Activated CD8-positive, alpha-beta memory T cell treated with anti-CD3 and anti-CD28 coated beads, Interleukin-2, amount 50 U/mL, for 1 hour (primary cell): Measurements from ENCODE around the gene TRDMT1.

Experiments
- DNase-seq: peaks from one replicate; pipeline ENCODE4 v3.0.0-alpha.2; 2020; ENCODE audit errors: extremely low read depth

TRDMT1 gene

DNA sequence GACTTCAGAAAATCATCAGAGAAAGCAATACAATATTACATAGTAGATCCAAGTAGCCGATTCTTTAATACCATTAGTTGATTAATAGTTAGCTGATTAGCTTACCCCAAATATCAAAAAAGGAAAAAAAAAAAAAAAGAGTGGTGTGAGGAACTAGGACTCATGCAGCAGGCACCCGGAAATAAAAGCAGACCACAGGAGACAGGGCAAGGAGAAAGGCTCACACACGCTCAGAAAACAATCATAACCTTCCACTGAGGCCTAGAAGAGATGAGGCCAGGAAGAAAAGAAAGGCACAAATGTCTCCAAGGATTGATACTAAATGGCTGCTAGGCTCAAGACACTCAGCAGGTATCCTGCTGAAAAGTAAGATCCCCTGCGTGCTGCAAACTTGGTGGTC lies 25.9 kb downstream of the TRDMT1 start:
- no peak for DNase-seq

DNA sequence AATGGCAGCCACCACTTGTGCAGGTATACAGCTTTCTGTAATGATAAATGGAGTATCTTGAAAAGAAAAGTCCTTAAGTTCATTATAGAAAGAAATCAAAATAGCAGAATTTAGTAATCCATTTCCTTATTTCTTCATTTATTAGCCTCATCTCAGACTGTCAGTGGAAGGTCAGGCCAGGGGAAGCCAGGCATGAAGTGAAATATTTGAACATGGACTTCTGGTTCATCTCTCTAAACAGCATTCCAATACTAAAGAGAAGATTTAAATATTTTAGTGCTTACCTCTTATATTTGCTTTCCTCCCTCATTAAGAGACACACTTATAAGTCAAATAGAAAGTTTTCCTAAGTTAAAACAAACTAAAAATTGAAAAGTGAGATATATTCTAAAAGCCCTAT lies 26.8 kb downstream of the TRDMT1 start:
- no peak for DNase-seq

DNA sequence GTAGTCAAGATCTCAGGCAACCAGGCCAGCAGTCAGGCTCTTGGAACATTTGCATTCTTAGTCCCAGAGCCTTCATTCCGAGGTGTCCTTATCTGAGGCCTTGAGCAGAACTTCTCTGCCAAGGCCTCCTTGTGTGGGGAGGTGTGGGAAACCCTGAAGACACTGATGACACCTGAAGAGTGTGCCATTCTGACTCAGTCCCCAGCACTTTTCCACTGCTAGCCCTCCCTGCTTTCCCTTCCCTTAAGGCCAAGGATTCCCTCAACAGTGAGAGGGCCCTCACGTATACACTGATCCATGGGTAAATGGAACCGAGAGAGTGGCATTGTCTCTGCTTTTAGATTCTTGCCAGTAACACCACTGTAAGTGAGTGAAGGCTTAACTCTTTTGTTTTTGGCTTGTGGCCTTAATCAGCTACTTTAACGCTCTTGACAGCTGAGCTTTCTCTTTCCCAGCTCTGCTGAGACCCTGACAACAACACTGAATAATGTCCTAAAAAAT lies 30.3 kb downstream of the TRDMT1 start:
- DNase-seq: no peak

DNA sequence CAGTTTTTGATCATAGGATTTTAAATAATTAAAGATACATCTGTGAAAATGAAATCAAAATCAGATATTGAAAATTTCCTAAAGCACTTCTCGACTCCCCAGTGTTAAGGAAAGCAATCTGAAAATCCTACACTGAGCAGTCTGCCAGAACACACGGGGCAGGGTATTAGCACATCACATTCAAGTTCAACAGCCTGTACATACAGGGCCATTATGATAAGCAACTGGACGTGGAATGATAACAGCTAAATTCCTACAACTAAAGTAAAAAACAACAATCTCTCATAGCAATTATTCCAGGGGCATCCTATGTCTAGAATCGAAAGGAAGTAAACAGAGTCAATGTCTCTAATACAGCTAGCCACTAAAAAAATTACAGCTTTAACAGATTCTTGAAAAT lies 31.7 kb downstream of the TRDMT1 start:
- no peak for DNase-seq

DNA sequence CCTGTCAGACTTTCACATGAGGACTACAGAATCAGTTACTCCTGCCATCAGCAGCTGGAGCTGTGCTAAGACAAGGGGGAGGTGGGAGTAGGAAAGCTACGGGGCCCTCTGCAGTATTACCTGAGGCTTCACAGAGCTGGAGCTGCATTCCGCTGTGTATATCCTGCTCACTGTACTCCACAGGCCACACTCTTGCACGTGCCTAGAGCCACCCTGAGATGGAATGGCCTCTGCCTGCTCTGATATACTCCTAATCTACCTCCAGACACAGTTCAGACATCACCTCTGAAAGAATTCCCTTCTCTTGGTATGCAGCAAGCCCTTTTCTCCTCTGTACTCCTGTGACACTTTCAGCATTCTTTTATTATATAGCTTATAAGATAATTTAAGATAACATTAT lies 34.8 kb downstream of the TRDMT1 start:
- no peak for DNase-seq

DNA sequence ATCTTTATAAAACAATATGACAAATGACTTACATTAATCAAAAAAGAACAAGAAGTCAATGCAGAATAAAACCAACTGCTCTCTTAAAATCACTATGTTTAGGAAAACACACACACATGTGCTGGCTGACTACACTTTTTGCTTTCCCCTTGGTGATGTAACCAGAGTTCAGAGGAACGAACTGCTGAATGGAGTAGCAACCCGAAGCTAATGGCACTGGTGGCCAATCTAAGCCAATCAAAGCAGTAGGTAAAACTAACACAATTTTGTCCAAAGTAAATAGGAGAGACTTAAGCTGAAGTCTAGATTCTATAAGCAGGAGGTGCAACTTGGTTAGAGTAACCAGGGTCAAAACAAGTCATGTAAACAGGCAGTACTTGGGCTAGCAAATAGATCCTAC lies 38.6 kb downstream of the TRDMT1 start:
- DNase-seq: no peak

DNA sequence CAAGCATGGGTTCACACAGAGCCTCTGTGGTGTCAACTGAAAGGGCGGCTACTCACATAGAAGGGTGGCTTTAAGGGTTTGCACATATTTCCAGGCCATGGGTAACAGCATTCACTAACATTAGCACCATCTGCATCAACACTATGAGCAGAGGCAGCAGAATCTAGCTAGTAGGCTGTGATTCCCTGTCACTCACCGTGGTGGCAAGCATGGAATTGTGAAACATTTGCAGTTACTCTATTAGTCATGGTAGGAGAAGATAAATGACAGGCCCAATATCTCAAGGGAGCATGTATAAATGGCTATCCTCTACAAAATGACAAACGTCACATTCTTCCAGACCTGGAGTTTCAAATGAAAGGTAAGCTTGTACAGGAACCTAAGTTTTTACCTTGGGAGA lies 39.7 kb downstream of the TRDMT1 start:
- DNase-seq: no peak

DNA sequence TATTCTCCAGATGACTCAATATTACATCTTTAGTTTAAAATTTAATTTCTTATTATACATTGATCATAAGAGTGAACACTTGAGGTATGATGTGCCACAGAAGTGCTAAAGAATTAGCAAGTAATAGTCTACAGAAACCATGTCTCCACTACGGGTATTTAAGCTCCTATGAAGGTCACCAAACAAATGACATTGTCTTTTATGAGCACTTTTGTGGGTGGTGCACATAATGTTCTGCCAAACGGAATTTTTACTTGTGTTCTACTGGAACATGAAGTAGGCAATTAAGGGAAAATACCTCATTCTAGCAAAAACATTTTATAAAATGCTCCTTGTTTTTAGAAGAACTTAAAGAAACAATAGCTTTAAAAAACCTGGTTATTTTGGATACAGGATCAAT lies 44.4 kb downstream of the TRDMT1 start:
- no peak for DNase-seq

DNA sequence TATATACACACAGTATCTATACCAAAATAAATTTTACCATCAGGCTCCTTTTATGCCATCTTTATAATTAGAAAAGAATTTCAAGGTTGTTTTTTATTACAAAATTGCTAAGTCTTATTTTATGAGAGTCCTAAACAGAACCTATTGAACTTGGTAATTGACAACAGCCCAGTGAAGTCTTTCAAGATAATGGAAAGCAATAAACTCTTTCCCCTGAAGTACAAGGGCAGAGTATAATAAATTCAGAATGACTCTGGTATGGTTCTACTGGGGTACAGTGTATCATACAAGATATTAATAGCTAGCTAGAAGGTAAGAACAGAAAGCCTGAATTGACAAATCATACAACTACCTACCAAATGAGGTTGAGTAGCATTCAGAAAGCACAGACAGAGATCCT lies 45.6 kb downstream of the TRDMT1 start:
- DNase-seq: no peak

DNA sequence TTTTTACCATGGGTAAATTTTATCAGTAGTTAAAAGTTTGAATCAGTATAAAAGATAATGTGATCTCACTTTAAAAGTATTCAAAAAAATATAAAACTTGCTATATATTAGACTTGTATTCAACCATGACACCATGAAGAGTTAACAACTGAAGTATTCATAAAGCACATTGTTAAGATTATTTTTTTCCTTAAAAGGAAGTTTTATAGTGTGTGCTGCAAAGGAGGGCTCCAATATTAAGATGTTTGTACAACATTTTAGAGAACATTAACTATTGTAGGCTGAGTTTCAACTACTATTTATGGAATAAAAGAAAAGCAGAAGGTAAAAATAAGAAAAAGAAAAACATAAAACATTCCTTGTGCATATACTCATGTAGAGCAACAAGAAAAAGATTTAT lies 47.4 kb downstream of the TRDMT1 start:
- no peak for DNase-seq

DNA sequence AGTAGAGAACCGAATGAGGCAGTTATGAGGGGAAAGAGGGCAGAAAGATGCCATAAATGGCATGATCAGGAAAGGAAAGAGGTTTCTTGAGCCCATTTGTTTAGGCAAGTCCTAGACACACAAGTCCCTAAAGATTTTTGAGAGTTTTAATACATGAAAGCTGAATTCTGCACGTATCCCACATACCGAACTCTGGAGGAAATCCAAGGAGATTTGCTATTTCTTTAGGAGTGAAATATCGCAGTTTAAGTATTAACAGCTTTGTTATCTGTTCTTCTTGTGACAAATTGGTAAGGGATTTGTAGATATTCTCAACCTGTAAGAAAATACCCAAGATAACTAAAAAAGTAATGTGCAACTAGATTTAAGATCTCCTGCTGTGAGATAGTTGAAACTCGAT lies 48.2 kb downstream of the TRDMT1 start:
- no peak for DNase-seq

DNA sequence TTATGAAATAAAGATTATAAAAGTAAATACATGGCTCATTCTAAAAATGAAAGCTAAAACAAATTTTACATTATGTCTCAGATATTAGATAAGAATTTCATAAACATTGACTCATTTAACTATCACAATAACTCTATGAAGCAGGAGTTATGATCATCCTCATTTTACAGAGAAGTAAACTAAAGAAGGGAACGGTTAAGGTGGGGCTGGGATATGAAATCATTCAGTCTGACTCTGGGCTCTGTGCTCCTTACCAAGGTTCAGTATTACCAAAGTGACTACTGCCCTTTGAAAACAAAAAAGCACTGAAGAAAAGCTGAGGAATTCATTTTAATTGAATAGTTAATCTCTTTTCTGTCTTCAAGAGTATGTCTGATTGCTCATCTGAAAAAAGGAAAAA lies 49.8 kb downstream of the TRDMT1 start:
- DNase-seq: no peak

DNA sequence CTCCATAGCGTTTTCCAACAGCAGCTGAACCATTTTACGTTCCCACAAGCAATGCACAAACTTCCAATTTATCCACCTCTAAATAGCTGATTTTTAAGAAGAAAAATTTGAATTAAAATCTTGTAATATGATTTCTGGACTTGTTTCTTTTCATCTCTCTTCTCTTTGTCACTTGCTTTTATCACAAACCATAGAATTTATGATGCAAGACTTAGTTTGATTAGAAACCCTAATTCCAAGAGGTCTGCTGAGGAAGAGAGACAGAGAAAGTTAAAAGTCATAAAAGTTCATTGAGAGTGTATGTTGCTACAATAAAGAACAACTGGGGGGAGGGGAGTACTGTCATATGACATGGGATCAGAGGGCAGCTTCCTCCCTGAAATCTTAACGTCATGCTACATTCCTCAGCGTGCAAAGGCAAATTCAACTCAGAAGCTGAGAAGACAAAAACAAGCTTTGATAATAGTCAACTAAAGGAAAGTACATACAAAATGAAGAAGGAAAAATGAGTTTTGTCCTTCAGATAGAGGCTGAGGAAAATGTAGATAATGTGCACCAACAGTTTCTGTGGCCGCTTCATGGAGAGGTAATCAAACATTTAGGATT lies 53.5 kb downstream of the TRDMT1 start:
- no peak for DNase-seq

DNA sequence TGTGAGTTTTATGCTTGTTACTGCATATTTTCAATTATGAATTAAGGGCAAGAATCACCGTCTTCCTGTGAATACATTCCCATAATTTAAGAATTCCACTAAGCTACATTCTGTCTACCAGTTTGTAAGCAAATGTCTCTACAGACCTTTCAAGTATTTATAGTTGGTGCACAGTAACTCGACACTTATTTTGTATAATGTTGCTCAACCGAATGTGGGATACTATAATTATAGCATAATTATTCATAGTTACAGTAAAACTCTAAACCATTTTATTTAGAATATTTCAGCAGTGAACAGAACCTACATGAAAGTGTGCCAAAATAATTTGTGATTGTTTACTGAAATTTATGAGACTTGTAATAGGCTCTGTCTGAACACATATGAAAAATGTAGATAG lies 54.6 kb downstream of the TRDMT1 start:
- DNase-seq: no peak

DNA sequence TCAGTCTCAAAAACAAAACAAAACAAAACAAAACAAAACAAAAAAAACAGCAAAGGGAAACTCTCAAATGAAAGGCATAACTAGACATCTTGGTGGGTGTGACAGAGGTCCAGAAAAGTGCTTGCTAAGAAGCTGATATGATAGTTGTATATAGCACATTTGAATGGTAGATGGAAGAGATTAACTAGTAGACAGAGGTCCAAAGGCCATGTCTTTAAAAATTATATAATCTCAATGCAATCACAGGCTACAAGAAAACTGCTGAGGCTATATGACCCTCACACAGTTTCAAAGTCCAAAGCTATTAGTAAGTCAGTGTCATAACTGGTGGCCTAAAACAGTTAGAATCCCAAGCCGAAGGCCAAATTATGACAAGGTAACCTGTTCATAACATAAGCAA lies 56.2 kb downstream of the TRDMT1 start:
- DNase-seq: no peak

DNA sequence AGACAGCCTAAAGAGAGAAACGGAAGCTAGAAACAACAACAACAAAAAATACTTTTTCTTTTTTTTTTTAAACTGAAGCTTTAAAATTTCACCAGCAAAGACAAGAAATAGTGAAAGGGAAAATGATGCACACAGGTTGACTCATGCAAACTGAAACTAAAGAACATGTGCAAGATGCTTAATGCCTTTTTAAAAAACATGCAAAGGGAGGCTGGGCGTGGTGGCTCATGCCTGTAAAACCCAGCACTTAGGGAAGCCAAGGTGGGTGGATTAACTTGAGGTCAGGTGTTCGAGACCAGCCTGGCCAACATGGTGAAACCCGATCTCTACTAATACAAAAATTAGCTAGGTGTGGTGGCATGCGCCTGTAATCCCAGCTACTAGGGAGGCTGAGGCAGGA lies 56.7 kb downstream of the TRDMT1 start:
- DNase-seq: no peak

DNA sequence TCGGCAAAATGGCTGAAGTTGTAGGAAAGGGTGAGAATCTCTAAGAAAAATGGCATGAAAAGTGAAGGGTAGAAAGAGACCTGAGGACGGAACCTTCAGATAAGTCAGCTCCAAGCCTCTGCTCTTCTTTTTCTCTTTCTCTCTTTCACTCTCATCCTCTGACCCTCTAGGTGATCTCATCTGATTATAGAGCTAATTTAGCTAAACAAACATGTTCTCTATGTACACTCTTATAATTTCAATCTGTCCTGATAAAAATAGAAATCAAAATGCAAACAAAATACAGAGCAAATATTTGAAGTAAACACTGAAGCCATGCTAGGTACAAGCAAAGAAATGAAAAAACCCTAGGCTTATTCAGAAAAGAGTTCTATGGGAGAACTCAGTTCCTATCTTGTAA lies 57.4 kb downstream of the TRDMT1 start:
- no peak for DNase-seq

DNA sequence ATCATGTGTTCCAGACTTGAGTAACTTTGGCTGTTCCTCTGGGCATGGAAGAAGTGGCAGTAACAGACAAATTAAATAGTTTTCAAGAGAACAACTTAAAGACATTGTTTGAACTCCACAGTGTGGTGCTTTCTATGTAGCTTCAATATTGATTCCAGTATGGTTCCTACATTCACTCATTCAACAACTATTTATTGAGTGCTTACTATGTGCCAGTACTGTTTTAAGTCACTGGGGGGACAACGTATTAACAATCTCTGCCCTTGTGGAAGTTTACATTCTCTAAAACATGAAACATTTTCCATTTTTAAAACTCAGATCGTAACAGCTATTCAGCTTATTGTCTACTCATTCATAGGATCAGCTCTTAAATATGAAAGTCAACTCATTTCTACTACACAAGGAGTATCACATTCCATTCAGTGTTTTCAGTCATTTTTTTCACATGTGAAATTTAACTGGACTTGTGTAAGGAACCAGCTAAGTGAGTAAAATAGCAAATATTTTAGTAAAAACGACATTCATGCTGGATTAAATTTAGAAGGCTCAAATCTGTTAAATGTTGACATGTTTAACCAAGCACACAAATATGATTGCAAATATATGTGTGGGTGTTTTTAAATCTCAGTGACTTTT lies 58.3 kb downstream of the TRDMT1 start:
- DNase-seq: no peak

DNA sequence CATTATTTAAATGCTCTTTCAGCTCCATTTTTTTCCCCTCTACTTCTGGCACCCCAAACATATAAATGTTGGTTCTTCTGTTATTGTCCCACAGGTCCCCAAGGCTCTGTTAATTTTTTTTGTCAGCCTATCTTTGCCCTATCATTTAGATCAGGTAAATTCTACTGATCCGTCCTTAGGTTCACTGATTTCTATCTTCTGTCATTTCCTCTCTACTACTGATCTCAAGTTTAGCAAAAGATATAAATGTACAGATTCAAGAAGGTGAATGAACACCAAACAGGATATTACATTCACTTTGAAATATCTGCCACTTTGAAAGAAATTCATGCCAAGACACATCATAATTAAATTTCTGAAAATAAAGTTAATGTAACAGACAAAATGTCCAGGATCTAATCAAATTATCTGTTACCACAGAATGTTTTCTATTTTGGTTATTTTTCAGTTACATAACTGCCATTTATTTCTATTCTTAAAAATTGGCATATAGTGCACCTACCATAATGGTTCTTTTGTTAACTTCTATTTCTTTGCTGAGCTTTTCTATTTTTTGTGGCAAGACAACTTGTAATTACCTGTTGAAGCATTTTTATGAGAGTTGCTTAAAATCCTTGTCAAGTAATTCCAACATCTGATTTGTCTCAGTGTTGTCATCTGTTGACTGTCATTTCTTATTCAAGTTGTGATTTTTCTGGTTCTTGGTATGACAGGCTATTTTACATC lies 59.8 kb downstream of the TRDMT1 start:
- DNase-seq: no peak

DNA sequence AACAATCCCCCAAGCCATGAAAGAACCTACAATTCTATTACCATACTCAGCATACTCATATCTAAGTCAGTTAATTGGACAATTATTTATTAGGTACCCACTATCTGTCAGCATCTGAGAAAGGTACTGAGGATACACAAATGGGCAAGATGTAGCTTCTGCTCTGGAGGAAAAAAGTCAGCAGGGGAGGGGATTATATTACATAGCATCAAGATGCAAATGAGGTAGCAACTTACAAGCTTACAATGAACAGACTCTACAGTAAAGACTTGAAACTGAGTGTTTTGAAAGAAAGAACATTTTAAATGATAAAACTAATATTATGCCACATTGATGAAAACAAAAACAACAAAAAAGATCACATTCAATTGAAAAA lies 61.1 kb downstream of the TRDMT1 start:
- no peak for DNase-seq

DNA sequence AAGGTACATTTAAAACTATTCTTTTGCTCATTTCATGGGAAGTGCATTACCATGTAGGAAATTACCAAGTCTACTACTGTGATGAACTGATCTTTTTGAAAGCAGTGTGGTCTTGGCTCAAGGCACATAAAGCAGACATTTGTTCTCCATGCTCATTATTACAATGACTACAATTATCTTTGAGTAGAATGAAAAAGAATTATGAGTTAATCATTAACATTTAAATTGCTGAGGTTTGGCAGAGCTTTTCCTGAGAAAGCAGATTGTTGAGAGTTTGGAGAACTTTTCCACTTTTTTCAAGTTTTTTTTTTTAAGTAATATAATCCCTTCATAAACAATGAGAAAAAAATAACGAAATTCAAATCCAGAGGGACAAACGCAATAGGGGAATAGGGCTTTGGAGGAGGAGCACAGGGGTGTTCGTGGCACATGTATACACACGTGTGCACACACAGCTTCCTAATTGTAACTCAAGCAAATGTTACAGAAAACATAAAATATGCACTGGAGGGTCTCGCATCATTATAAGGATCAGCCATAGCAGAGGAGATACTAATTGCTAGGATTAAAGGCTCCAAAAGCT lies 62.9 kb downstream of the TRDMT1 start:
- no peak for DNase-seq

DNA sequence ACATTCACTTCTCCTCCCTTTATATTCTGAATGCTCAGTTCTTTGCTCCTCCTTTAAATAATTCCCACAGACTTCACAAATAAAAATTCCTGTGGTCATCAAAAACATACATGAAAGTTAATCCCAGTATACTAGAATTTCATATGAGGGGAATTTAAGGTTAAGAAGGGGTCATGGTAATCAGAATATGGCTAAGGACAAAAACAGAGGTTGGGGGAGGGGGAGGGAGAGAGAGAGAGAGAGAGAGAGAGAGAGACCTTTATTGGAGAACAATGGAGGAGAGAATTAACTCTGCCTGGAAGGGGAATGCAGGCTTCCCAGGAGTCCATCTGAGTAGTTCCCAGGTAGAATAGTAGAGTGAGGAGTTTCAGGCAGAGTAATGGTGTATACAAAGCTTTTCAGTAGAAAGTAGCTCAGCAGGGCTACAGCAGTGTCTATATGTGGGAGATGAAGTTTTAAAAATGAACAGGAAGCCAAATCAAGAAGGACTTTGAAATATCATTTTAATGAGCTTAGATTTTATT lies 66.7 kb downstream of the TRDMT1 start:
- DNase-seq: no peak

DNA sequence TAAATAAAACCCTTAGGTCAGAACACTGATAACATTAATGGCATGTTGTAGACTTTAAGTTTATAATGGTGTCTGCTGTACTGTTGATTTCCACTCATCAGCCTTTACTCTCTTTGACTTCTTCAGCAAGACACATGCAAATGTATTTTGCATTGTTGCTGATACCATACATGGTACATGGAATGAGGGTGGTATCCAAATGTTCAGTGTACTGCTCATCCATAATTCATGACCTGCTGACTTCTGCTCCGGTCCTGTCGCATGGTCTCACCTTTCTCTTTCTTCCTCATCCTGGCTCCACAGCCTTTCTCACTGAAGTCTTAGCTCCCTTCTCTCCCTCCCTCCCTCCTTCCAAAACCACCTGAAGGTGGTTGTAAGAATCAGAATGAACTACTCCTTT lies 67.2 kb downstream of the TRDMT1 start:
- DNase-seq: no peak
